Activated naive CD4-positive, alpha-beta T cell treated with anti-CD3 and anti-CD28 coated beads, Interleukin-2, amount 50 U/mL, for 72 hours (primary cell): ENCODE results near the gene IFT74. TPM values are rescaled to one million over a fixed set of nuclear protein-coding genes. Genes with fewer than 3 reads are reported as not detected.
"Not testable (repeated sequence)": the region's sequence is repeated elsewhere in the genome, so short reads cannot be mapped to it uniquely, and the experiment has no call there.

Experiments used
- ATAC-seq, 2 donors: fragments of 150-1000 bp; cut with Tn5 transposase; 2 replicates each; pipeline ENCODE4 v1.10.0; 2021; ENCODE audit warnings: mild to moderate bottlenecking in 2 of 2, moderate library complexity in 2 of 2
- DNase-seq, 2 donors: peaks; one replicate each; pipeline ENCODE4 v3.0.0; 2021 to 2022; ENCODE audit warnings: low spot score in 2 of 2
- H3K27ac Mint-ChIP-seq, 2 donors: one replicate each; pipeline ENCODE4 v1.8.0; 2022; ENCODE audit warnings: mild to moderate bottlenecking in 2 of 2, mixed read lengths in 2 of 2
- H3K36me3 Mint-ChIP-seq, 2 donors: one replicate each; pipeline ENCODE4 v1.8.0; 2022; ENCODE audit warnings: mixed read lengths in 2 of 2
- H3K9me3 Mint-ChIP-seq, 2 donors: one replicate each; pipeline ENCODE4 v1.8.0; 2022; ENCODE audit warnings: mixed read lengths in 2 of 2
- total RNA-seq, 2 donors: library from RNA; stranded (reverse); gene quantifications; one replicate each; pipeline ENCODE4 v1.2.3, GENCODE V29; 2022

IFT74 gene
- total RNA-seq, 2 donors from 2014 or later = 8.9 to 9.3 TPM

DNA sequence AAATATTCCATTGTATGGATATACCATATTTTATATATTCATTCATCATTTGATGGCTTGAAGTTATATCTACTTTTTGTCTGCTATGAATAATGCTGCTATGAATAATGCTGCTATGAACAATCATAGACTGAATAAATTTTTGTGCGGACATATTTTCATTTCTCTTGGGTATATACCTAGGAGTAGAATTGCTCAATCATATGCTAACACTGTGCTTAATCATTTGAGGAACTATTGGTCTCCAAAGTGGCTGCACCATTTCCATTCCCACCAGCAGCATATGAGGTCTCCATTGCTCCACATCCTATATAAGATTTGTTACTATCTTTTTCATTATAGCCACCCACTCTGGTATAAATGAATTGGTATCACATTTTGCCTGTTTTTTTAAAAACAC is 134.5 kb downstream of the IFT74 start:
- no peaks in the 10 kb centered on the region for H3K36me3 Mint-ChIP-seq
- DNase-seq = no peak
- H3K9me3 Mint-ChIP-seq = no peaks in the 10 kb centered on the region
- ATAC-seq = no peak
- no peak overlapping the region for H3K27ac Mint-ChIP-seq

DNA sequence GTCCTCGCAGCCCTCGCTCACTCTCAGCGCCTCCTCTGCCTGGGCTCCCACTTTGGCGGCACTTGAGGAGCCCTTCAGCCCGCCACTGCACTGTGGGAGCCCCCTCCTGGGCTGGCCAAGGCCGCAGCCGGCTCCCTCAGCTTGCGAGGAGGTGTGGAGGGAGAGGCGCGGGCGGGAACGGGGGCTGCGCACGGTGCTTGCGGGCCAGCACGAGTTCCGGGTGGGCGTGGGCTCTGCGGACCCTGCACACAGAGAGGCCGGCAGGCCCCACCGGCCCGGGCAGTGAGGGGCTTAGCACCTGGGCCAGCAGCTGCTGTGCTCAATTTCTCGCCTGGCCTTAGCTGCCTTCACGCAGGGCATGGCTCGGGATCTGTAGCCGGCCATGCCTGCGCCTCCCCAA is 136.3 kb downstream of the IFT74 start:
- not testable (repeated sequence) for H3K36me3 Mint-ChIP-seq, H3K9me3 Mint-ChIP-seq, DNase-seq, H3K27ac Mint-ChIP-seq, ATAC-seq

DNA sequence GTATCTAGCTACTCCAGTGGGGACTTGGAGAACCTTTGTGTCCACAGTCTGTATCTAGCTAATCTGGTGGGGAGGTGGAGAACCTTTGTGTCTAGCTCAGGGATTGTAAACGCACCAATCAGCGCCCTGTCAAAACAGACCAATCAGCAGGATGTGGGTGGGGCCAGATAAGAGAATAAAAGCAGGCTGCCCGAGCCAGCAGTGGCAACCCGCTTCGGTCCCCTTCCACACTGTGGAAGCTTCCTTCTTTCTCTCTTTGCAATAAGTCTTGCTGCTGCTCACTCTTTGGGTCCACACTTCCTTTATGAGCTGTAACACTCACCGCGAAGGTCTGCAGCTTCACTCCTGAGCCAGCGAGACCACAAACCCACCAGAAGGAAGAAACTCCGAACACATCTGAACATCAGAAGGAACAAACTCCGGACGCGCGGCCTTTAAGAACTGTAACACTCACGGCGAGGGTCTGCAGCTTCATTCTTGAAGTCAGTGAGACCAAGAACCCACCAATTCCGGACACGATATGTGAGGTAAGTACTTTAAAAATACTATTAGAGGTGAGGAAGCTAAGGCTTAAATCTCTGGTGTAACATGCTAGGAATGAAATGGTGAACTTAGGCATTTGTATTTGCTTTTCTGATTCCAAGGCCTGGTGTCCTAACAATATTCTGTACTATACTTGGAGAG is 137.3 kb downstream of the IFT74 start:
- H3K36me3 Mint-ChIP-seq, ATAC-seq, H3K27ac Mint-ChIP-seq, H3K9me3 Mint-ChIP-seq, DNase-seq: not testable (repeated sequence)

DNA sequence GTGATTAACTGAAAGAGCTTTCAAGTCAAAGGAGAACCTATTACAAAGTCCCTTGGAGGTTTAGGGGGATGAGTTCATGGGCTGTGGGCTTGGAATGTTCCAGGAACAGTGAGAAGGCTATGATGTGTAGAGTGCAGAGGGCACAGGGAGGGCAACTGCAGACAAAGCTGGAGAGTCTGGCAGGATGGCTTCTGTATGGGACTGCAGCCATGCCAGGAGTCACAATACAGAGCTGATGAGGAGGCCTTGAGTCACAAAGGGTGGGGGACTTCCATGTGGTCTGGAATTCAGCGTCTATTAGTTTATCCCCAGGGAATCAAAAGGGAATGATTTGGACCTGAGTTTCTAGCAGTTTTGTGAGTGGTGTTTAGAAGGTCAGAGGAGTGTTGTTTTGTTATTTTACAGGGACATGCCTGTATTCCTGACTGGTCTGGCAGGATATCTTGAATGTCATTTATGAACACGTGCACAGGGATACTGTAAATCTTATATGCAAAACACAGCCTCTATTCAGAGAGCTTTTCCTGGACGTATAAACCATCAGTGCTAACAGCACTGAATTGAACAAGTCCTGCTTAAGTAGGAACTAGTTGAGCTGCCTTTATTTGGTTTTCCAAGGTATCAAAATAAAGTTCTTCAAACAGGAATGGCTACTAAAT is 138.6 kb downstream of the IFT74 start:
- Mint-ChIP-seq H3K36me3 (no peaks in the 10 kb centered on the region), H3K27ac (no peak overlapping the region), H3K9me3 (no peaks in the 10 kb centered on the region)
- ATAC-seq = no peak
- no peak for DNase-seq

DNA sequence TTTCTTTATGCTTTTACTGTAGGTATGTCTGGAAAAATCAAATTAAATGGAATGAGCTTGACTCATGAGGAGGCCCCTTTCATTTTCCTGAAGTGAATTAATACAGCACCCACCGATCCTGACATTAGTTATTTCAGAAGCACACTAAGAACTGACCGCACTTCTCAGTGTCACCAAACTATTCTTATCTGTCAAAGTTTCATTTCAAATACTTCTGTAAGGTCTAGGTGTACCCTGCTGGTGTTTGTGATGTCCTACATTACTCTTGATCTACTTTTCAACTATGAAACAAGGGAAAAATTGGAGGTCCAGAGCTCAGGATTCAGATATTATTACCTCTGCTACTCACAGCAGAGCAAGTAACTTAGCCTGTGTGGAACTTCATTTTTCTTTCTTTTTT is 151.0 kb downstream of the IFT74 start:
- no peaks in the 10 kb centered on the region for H3K9me3 Mint-ChIP-seq
- DNase-seq (no peak), ATAC-seq (no peak)
- no peaks in the 10 kb centered on the region for H3K36me3 Mint-ChIP-seq
- H3K27ac Mint-ChIP-seq = no peak overlapping the region

DNA sequence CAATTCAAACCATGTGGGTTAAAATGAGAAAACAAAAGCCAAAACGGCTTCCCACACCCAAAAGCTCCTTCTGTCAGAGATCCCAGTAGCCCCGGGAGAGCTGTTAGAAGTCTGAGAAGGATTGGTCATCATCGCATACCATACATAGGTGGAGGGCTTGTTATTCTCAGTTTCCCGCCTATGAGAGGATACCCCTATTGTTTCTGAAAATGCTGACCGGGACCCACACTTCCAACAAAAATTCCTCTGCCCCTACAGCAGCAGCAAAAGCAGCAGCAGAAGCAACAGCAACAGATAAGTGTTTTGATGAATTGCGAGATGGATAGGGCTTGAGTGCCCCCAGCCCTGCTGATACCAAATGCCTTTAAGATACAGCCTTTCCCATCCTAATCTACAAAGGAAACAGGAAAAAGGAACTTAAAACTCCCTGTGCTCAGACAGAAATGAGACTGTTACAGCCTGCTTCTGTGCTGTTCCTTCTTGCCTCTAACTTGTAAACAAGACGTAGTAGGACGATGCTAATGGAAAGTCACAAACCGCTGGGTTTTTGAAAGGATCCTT is 152.8 kb downstream of the IFT74 start, which contains the start of gene TEK:
Gene TEK, plus strand, starts transcription at position 245 of the 561 bp plus-strand sequence. CDS start 366 bp downstream, outside the sequence.
- DNase-seq (no peak), ATAC-seq (no peak)
- H3K9me3 Mint-ChIP-seq = no peaks in the 10 kb centered on the region
- no peaks in the 10 kb centered on the region for H3K36me3 Mint-ChIP-seq
- no peak within 1 kb of the TSS for H3K27ac Mint-ChIP-seq

DNA sequence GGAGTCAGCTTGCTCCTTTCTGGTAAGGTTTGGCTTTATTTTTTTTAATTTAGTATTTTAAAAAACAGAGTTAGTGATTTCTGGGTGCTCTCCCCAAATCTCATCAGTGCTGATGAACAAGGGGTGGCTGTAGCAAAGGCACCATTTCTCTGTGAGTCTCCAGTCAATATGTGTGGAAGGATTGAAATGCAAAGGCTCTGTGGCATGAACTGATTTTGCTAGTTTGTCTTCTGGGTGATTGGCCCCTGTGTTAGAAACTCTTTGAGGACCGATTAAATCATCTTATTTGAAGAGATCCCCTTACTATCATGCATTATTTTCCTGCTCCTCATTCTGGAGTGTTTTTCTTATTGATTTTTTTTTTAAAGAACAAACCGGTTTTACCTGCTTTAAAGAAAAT is 153.4 kb downstream of the IFT74 start:
- no peak for ATAC-seq
- no peak for DNase-seq
- Mint-ChIP-seq H3K9me3 (no peaks in the 10 kb centered on the region), H3K27ac (no peak overlapping the region), H3K36me3 (no peaks in the 10 kb centered on the region)

DNA sequence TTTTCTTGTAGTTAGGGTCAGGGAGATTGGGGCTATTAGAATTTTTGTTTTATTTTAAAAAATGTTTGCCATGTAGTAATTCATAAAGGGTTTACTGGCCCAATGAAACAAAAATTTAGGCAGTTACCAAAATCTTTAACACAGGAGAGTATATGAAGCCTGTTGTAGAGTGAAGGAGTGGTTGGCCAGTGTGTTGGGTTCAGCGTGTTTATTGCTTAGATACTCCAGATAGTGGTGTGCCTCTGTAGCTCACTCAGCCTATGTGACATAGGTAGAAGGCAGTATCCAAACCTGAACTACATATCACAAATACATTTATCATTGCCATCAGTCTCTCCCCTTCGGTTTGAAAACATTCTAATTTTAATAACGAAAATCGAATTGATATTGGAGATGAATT is 154.0 kb downstream of the IFT74 start:
- Mint-ChIP-seq H3K27ac (no peak overlapping the region), H3K36me3 (no peaks in the 10 kb centered on the region), H3K9me3 (no peaks in the 10 kb centered on the region)
- ATAC-seq (no peak), DNase-seq (no peak)

DNA sequence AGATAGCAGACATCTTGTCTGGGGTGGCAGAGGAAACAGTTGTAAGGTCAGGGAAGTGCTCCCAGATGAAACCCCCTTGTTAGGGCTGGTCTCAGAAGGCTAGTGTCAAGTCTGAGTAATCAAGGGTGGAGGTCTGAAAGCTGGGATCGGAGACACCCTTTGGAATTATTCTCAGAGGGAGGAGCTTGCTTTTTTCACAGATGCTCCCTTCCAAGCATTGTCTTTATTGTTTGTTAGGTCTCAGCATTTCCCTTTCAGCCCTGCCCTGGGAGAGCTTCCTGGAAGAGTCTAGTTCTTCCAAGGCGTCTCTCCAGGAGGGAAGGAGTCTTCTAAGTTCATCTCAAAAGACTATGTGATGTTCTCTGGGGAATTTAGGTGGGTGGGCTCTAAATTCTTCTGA is 156.0 kb downstream of the IFT74 start:
- no peak for DNase-seq
- Mint-ChIP-seq H3K9me3 (no peaks in the 10 kb centered on the region), H3K36me3 (no peaks in the 10 kb centered on the region), H3K27ac (no peak overlapping the region)
- ATAC-seq = no peak

Other genes with a start within 250 kb of the IFT74 start
- 10 to 100 TPM; 10.5 to 21.7 TPM for gene CAAP1, start 63.6 kb upstream of the IFT74 start, total RNA-seq
- gene PLAA, start 9.2 kb upstream of the IFT74 start, total RNA-seq = 10 to 100 TPM; 31.5 to 52.6 TPM
- not detected for gene LRRC19, start 49.3 kb downstream of the IFT74 start, total RNA-seq
- not detected for gene TEK, start 152.8 kb downstream of the IFT74 start, total RNA-seq